ENCODE data around the gene EI24.
"Not testable (repeated sequence)": the region's sequence is repeated elsewhere in the genome, so short reads cannot be mapped to it uniquely, and the experiment has no call there.

The EI24 gene

GRCh38 chr11:125568970-125569914, at the start of gene EI24:
Gene EI24, plus strand, starts transcription at chr11:125569477. Its CDS starts 3,051 bp downstream, at chr11:125572528.
- peak; percentile 21 for DNase-seq

GRCh38 chr11:125519860-125520834, 49.1 kb upstream of the EI24 start:
- DNase-seq = no peak

GRCh38 chr11:125525303-125525702, 44.0 kb upstream of the EI24 start:
- DNase-seq = no peak

- no peak for DNase-seq
Observed at GRCh38 chr11:125532668-125533067, 36.6 kb upstream of the EI24 start.

GRCh38 chr11:125535585-125535984, 33.7 kb upstream of the EI24 start:
- no peak for DNase-seq

- not testable (repeated sequence) for DNase-seq
Observed at GRCh38 chr11:125536834-125537233, 32.4 kb upstream of the EI24 start.

- DNase-seq = no peak
Observed at GRCh38 chr11:125542709-125543108, 26.6 kb upstream of the EI24 start.

- no peak for DNase-seq
Observed at GRCh38 chr11:125550780-125551179, 18.5 kb upstream of the EI24 start.

GRCh38 chr11:125551835-125552342, 17.4 kb upstream of the EI24 start:
- no peak for DNase-seq

GRCh38 chr11:125552927-125553326, 16.4 kb upstream of the EI24 start:
- DNase-seq = no peak

GRCh38 chr11:125553357-125553756, 15.9 kb upstream of the EI24 start:
- no peak for DNase-seq

GRCh38 chr11:125554038-125554437, 15.2 kb upstream of the EI24 start:
- DNase-seq = no peak

- DNase-seq = no peak
Observed at GRCh38 chr11:125559888-125560287, 9.4 kb upstream of the EI24 start.

GRCh38 chr11:125561924-125562323, 7.4 kb upstream of the EI24 start:
- no peak for DNase-seq

GRCh38 chr11:125562430-125562829, 6.8 kb upstream of the EI24 start:
- DNase-seq = no peak

GRCh38 chr11:125564357-125564756, 4.9 kb upstream of the EI24 start:
- DNase-seq = no peak

GRCh38 chr11:125566235-125566634, 3.0 kb upstream of the EI24 start:
- DNase-seq = no peak

- no peak for DNase-seq
Observed at GRCh38 chr11:125569915-125570621, 791 bp downstream of the EI24 start.

- no peak for DNase-seq
Observed at GRCh38 chr11:125570952-125571351, 1.7 kb downstream of the EI24 start.

- DNase-seq = no peak
Observed at GRCh38 chr11:125572916-125573315, 3.6 kb downstream of the EI24 start.

- DNase-seq = not testable (repeated sequence)
Observed at GRCh38 chr11:125577181-125577580, 7.9 kb downstream of the EI24 start.

- no peak for DNase-seq
Observed at GRCh38 chr11:125578783-125579182, 9.5 kb downstream of the EI24 start.

- DNase-seq = no peak
Observed at GRCh38 chr11:125579811-125580210, 10.5 kb downstream of the EI24 start.
